Adrenal gland (tissue), 5 donors: ENCODE measurements around the gene NPBWR2.

Experiments
- POLR2A ChIP-seq, 2 donors: fragments of 450-650 bp; IDR thresholded peaks; one replicate each; pipeline ENCODE4 v1.6.1; 2017; ENCODE audit warnings: antibody characterized with exemption in 2 of 2, mild to moderate bottlenecking in 2 of 2, moderate library complexity in 1 of 2
- TF ChIP-seq, protein P1 (sequence below), 6 experiments: fragments of 450-650 bp in 4 of 6; fragments of 200-600 bp in 2 of 6; sonication (generic) in 1 of 6; IDR thresholded peaks; 1 replicate in 5 of 6; 2 replicates in 1 of 6; pipeline versions ENCODE4 v1.5.1 to v1.8.0; 2016 to 2021; ENCODE audit warnings: antibody characterized with exemption in 6 of 6, mild to moderate bottlenecking in 2 of 6, moderate library complexity in 1 of 6
- donor health status: DM: no; HTN: no; CAD: no.

DNA sequence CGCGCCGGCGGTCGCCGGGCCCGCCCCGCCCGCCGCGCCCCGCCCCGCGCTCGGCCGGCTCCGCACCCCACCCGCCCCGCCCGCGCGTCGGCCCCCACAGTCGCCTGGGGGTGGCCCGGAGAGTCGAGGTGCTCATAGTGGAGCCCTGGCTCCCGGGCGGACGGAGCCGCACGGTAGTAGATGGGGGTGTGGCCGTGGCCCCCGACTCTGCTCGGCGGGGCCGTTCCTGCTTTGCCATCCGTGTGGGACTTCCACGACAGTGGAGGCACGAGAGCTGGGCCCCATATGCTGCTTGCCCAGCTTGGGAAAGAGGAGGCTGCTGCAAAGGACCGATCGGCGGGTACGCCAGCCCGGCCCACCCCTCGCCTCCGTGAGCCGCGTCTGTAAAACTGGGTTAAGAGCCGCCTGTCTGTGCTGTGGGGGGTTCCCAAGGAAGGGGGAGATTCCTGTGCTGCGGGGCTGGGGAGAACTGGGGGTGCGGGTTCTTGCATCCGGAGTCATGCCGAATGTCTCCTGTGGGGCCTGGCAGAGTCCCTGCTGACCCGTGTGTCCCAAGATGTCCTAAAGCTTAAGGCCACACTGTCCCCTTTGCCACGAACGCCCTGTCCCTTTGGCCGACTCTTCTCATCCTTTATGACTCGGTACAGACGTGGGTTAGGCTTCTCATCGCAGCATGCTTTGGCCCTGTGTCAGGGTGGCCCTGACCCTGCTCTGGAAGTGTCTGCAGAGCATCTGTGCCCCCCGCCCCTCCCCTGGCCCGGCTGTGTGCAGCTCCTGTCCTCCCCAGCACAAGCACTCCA lies 27.2 kb downstream of the NPBWR2 start, which contains the start of gene OPRL1:
- TF ChIP-seq, protein P1, sequence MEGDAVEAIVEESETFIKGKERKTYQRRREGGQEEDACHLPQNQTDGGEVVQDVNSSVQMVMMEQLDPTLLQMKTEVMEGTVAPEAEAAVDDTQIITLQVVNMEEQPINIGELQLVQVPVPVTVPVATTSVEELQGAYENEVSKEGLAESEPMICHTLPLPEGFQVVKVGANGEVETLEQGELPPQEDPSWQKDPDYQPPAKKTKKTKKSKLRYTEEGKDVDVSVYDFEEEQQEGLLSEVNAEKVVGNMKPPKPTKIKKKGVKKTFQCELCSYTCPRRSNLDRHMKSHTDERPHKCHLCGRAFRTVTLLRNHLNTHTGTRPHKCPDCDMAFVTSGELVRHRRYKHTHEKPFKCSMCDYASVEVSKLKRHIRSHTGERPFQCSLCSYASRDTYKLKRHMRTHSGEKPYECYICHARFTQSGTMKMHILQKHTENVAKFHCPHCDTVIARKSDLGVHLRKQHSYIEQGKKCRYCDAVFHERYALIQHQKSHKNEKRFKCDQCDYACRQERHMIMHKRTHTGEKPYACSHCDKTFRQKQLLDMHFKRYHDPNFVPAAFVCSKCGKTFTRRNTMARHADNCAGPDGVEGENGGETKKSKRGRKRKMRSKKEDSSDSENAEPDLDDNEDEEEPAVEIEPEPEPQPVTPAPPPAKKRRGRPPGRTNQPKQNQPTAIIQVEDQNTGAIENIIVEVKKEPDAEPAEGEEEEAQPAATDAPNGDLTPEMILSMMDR (IDR thresholded peaks at IDR 0.05) = no peak
- TF ChIP-seq POLR2A (IDR thresholded peaks at IDR 0.05) = peak in 1 of 2 donors; percentile 12
